Measurements from ENCODE around the gene PRSS21. TPM values are rescaled to one million over a fixed set of nuclear protein-coding genes. Genes with fewer than 3 reads are reported as not detected.

The PRSS21 gene
- total RNA-seq, 1 donor from 2014 or later = 26.5 TPM

GRCh38 chr16:2835638-2836493, 18.8 kb downstream of the PRSS21 start:
- no peak overlapping the region for H3K4me3 ChIP-seq
- ATAC-seq (peak; percentile 74 to 83), DNase-seq (peak; percentile 72)
- H3K27ac ChIP-seq = peak overlapping the region; percentile 36
- no peaks in the 10 kb centered on the region for H3K4me1 ChIP-seq
- H3K9me3 ChIP-seq = no peaks in the 10 kb centered on the region
- intact Hi-C loops (cut with DNase I) = no loop called here
- TF ChIP-seq CTCF (IDR thresholded peaks at IDR 0.05) = no peak
- H3K27me3 ChIP-seq (ENCODE audit: low read depth) = peaks cover 3% of the 10 kb centered on the region
- H3K36me3 ChIP-seq = no peaks in the 10 kb centered on the region

GRCh38 chr16:2836646-2837508, 19.8 kb downstream of the PRSS21 start:
- Histone ChIP-seq H3K9me3 (no peaks in the 10 kb centered on the region), H3K4me1 (peaks cover 7% of the 10 kb centered on the region), H3K36me3 (no peaks in the 10 kb centered on the region), H3K4me3 (no peak overlapping the region), H3K27me3 (ENCODE audit: low read depth) (peaks cover 3% of the 10 kb centered on the region), H3K27ac (peak overlapping the region; percentile 36)
- ATAC-seq = no peak
- TF ChIP-seq CTCF (IDR thresholded peaks at IDR 0.05) = no peak
- intact Hi-C loops (cut with DNase I) = no loop called here
- DNase-seq = peak; percentile 19

- Histone ChIP-seq H3K9me3 (no peaks in the 10 kb centered on the region), H3K27me3 (ENCODE audit: low read depth) (peaks cover 3% of the 10 kb centered on the region), H3K4me1 (peaks cover 15% of the 10 kb centered on the region), H3K27ac (no peak overlapping the region), H3K4me3 (no peak overlapping the region), H3K36me3 (no peaks in the 10 kb centered on the region)
- peak; percentile 81 to 86 for ATAC-seq
- TF ChIP-seq CTCF (IDR thresholded peaks at IDR 0.05) = peak; percentile 86
- DNase-seq = peak; percentile 83
- intact Hi-C loops (cut with DNase I) = no loop called here
Observed at GRCh38 chr16:2838928-2839327, 21.9 kb downstream of the PRSS21 start.

GRCh38 chr16:2839650-2840450, 22.8 kb downstream of the PRSS21 start:
- Histone ChIP-seq H3K27ac (no peak overlapping the region), H3K27me3 (ENCODE audit: low read depth) (peaks cover 3% of the 10 kb centered on the region), H3K36me3 (no peaks in the 10 kb centered on the region), H3K9me3 (no peaks in the 10 kb centered on the region), H3K4me1 (peaks cover 15% of the 10 kb centered on the region), H3K4me3 (no peak overlapping the region)
- DNase-seq (peak; percentile 27), ATAC-seq (no peak)
- no peak for TF ChIP-seq CTCF (IDR thresholded peaks at IDR 0.05)
- intact Hi-C loops (cut with DNase I) = no loop called here

DNA sequence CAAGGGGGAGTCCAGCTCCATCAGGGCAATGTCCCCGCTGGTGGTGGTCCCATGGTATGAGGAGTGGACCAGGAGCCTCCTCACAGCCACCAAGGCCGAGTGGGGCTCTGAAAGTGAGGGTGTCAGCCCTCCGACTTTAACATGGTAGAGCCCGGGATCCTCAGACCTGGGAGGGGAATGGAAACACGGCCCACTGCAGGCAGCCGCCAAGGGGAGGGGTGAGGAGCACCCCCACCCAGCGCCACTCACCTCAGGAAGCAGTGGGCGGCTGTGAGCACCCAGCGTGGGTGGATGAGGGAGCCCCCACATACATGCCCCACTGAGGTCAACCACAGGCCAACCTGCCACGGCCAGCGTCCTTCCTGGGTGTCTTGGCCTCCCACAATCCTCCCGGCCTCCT, 23.9 kb downstream of the PRSS21 start:
- TF ChIP-seq CTCF (IDR thresholded peaks at IDR 0.05) = no peak
- intact Hi-C loops (cut with DNase I) = no loop called here

More for the DNA sequence above, 23.9 kb downstream of the PRSS21 start:
- H3K36me3 ChIP-seq = no peaks in the 10 kb centered on the region
- no peaks in the 10 kb centered on the region for H3K9me3 ChIP-seq
- ATAC-seq = no peak
- H3K27me3 ChIP-seq (ENCODE audit: low read depth) = peaks cover 3% of the 10 kb centered on the region
- no peak overlapping the region for H3K27ac ChIP-seq
- H3K4me3 ChIP-seq = no peak overlapping the region
- H3K4me1 ChIP-seq = peaks cover 15% of the 10 kb centered on the region
- DNase-seq = peak; percentile 37
